NCI-H460 (cell line): ENCODE results near the gene PHLPP1. TPM values are rescaled to one million over a fixed set of nuclear protein-coding genes. Genes with fewer than 3 reads are reported as not detected.
"Not testable (repeated sequence)": the region's sequence is repeated elsewhere in the genome, so short reads cannot be mapped to it uniquely, and the experiment has no call there.

Experiments used
- DNase-seq: peaks from one replicate; pipeline ENCODE4 v3.0.0-alpha.2; 2016; ENCODE audit warnings: low read depth; ENCODE audit errors: extremely low read depth
- polyA plus RNA-seq: library from polyadenylated mRNA; depleted of rRNA; stranded (reverse); fragments of >200 nt; gene quantifications from 2 replicates; pipeline ENCODE4 v1.2.3, GENCODE V29; 2014; cell fraction: nucleus; rRNA removed
- total RNA-seq: library from RNA; depleted of rRNA; stranded (reverse); fragments of >200 nt; shearing (Covaris generic); gene quantifications from 2 replicates; pipeline ENCODE4 v1.2.3, GENCODE V29; 2014; rRNA removed

Gene PHLPP1
- 2.1 and 2.3 TPM in 2 replicates for total RNA-seq
- polyA plus RNA-seq = 1.8 and 3.2 TPM in 2 replicates

GRCh38 chr18:62715436-62715758, at the start of gene PHLPP1:
TSS of gene PHLPP1 (plus strand) at chr18:62715541. CDS start at chr18:62715684, 143 bp downstream.
- DNase-seq = no peak

GRCh38 chr18:62669225-62669624, 46.1 kb upstream of the PHLPP1 start:
- no peak for DNase-seq

GRCh38 chr18:62670573-62670972, 44.8 kb upstream of the PHLPP1 start:
- DNase-seq = no peak

GRCh38 chr18:62672600-62672999, 42.7 kb upstream of the PHLPP1 start:
- DNase-seq = no peak

- no peak for DNase-seq
Measured at GRCh38 chr18:62678847-62679485, 36.4 kb upstream of the PHLPP1 start.

GRCh38 chr18:62682371-62682770, 33.0 kb upstream of the PHLPP1 start:
- DNase-seq = no peak

GRCh38 chr18:62683935-62684334, 31.4 kb upstream of the PHLPP1 start:
- no peak for DNase-seq

GRCh38 chr18:62688743-62689317, 26.5 kb upstream of the PHLPP1 start:
- DNase-seq = no peak

- no peak for DNase-seq
Measured at GRCh38 chr18:62690236-62690815, 25.0 kb upstream of the PHLPP1 start.

GRCh38 chr18:62693659-62694058, 21.7 kb upstream of the PHLPP1 start:
- DNase-seq = no peak

- DNase-seq = no peak
Measured at GRCh38 chr18:62697636-62698035, 17.7 kb upstream of the PHLPP1 start.

- DNase-seq = no peak
Measured at GRCh38 chr18:62702259-62702658, 13.1 kb upstream of the PHLPP1 start.

GRCh38 chr18:62706879-62707278, 8.5 kb upstream of the PHLPP1 start:
- DNase-seq = not testable (repeated sequence)

GRCh38 chr18:62709908-62710307, 5.4 kb upstream of the PHLPP1 start:
- DNase-seq = not testable (repeated sequence)

GRCh38 chr18:62710417-62710816, 4.9 kb upstream of the PHLPP1 start:
- DNase-seq = no peak

- DNase-seq = no peak
Measured at GRCh38 chr18:62711781-62712180, 3.6 kb upstream of the PHLPP1 start.

- no peak for DNase-seq
Measured at GRCh38 chr18:62713651-62714247, 1.6 kb upstream of the PHLPP1 start.

GRCh38 chr18:62714671-62715435, 488 bp upstream of the PHLPP1 start:
- peak; percentile 98 for DNase-seq

GRCh38 chr18:62715759-62716615, 646 bp downstream of the PHLPP1 start:
- DNase-seq = no peak

GRCh38 chr18:62716619-62717168, 1.4 kb downstream of the PHLPP1 start:
- no peak for DNase-seq
